HepG2 (cell line): Measurements from ENCODE around the gene S100A10. TPM values are rescaled to one million over a fixed set of nuclear protein-coding genes. Genes with fewer than 3 reads are reported as not detected.

Source experiments
- ATAC-seq: fragments of 200-7000 bp; cut with Tn5 transposase; 3 replicates; pipeline ENCODE4 v1.9.1; 2020; ENCODE audit warnings: mild to moderate bottlenecking, moderate library complexity
- BruUV-seq: library from RNA; stranded (reverse); fragments of 400-500 nt; replicated peaks from 2 replicates; lab custom pipeline; 2021; lab: Mats Ljungman, UMichigan
- CTCF ChIA-PET: fragments of 300-600 bp; formaldehyde crosslinking; extraction: SDS; loops from one replicate; lab custom pipeline; 2021; ENCODE audit warnings: low total read pairs, inconsistent platforms, low intra/inter-chr PET ratio; lab: Yijun Ruan, JAX
- POLR2A ChIA-PET: fragments of 350-600 bp; sonication (Branson Sonifier 250); formaldehyde crosslinking; loops from one replicate; lab custom pipeline; 2020; ENCODE audit warnings: antibody characterized with exemption, inconsistent platforms; lab: Yijun Ruan, JAX
- DNase-seq: peaks from one replicate; pipeline ENCODE4 v3.0.0-alpha.2; 2015; ENCODE audit warnings: low spot score
- FAIRE-seq: peaks from 3 replicates; lab custom pipeline; 2011; peaks lifted over from hg19 to GRCh38; lab: Jason Lieb, UNC
- H2AFZ ChIP-seq: one replicate; pipeline ENCODE4 v1.6.1; 2011; ENCODE audit warnings: low read length, inconsistent platforms
- H3K27ac ChIP-seq: fragments of 300-600 bp; 3 replicates; pipeline ENCODE4 v1.8.0; 2011; ENCODE audit warnings: mixed run types, mild to moderate bottlenecking, mixed read lengths, low read length, inconsistent platforms; ENCODE audit not compliant: insufficient read depth; ENCODE audit errors: extremely low read length
- H3K27me3 ChIP-seq, 2 experiments: fragments of 200-600 bp in 1 of 2; 2 replicates in 1 of 2; 3 replicates in 1 of 2; pipeline versions ENCODE4 v1.6.0 to v1.8.0; 2011; ENCODE audit warnings: low read length in 2 of 2, mild to moderate bottlenecking in 2 of 2, moderate library complexity in 2 of 2, inconsistent platforms in 1 of 2; ENCODE audit not compliant: insufficient read depth in 2 of 2, control insufficient read depth in 1 of 2
- H3K36me3 ChIP-seq, 2 experiments: fragments of 200-600 bp in 1 of 2; replicated peaks in 1 of 2; 2 replicates in 1 of 2; 3 replicates in 1 of 2; pipeline versions ENCODE4 v1.5.1 to v1.8.0; 2011; ENCODE audit warnings: low read length in 2 of 2, inconsistent platforms in 1 of 2; ENCODE audit not compliant: insufficient read depth in 2 of 2, control insufficient read depth in 1 of 2
- H3K4me1 ChIP-seq: 2 replicates; pipeline ENCODE4 v1.5.1; 2012; ENCODE audit warnings: low read length, inconsistent platforms; ENCODE audit not compliant: insufficient read depth
- H3K4me2 ChIP-seq: 2 replicates; pipeline ENCODE4 v1.6.0; 2011; ENCODE audit warnings: low read depth, low read length, inconsistent platforms
- H3K4me3 ChIP-seq, 3 experiments: fragments of 200-600 bp in 1 of 3; sonication (generic), shearing (Covaris generic) in 1 of 3; replicated peaks in 1 of 3; 2 replicates each; pipeline ENCODE4 v1.5.1; 2011 to 2016; ENCODE audit warnings: low read length in 3 of 3, inconsistent platforms in 2 of 3, low read depth in 2 of 3, mild to moderate bottlenecking in 2 of 3, control low read depth in 1 of 3, mixed read lengths in 1 of 3; ENCODE audit not compliant: insufficient read depth in 1 of 3
- H3K79me2 ChIP-seq: one replicate; pipeline ENCODE4 v1.6.1; 2011; ENCODE audit warnings: low read length, inconsistent platforms; ENCODE audit not compliant: insufficient read depth
- H3K9ac ChIP-seq: 2 replicates; pipeline ENCODE4 v1.6.0; 2011; ENCODE audit warnings: mild to moderate bottlenecking, low read depth, low read length, inconsistent platforms; ENCODE audit not compliant: insufficient read depth
- H3K9me3 ChIP-seq: 2 replicates; pipeline ENCODE4 v1.5.1; 2012; ENCODE audit warnings: mild to moderate bottlenecking, low read length
- H4K20me1 ChIP-seq: 2 replicates; pipeline ENCODE4 v1.6.0; 2011; ENCODE audit warnings: inconsistent platforms, mild to moderate bottlenecking, low read length, moderate library complexity; ENCODE audit not compliant: insufficient read depth
- BHLHE40 ChIP-seq: IDR thresholded peaks from 2 replicates; pipeline ENCODE4 v1.6.1; 2011; ENCODE audit warnings: low read length, improper control_type of control experiment
- FOXM1 ChIP-seq: sonication (generic); formaldehyde crosslinking; IDR thresholded peaks from 2 replicates; pipeline ENCODE4 v1.5.0; 2020; ENCODE audit warnings: missing genetic modification reagents
- KDM1A ChIP-seq: IDR thresholded peaks from 2 replicates; pipeline ENCODE4 v1.6.1; 2016; ENCODE audit warnings: missing compliant biosample characterization
- MIER2 ChIP-seq: IDR thresholded peaks from 2 replicates; pipeline ENCODE4 v1.6.1; 2016; ENCODE audit warnings: missing biosample characterization, missing genetic modification reagents
- PAWR ChIP-seq: sonication (generic); formaldehyde crosslinking; IDR thresholded peaks from 2 replicates; pipeline ENCODE4 v1.4.0; 2020; ENCODE audit warnings: missing genetic modification reagents, mild to moderate bottlenecking, borderline replicate concordance
- RBM22 ChIP-seq: fragments of 200-400 bp; formaldehyde crosslinking; optimal IDR thresholded peaks from 2 replicates; pipeline ENCODE3; 2017; ENCODE audit warnings: mild to moderate bottlenecking, low read length, moderate library complexity
- SIX4 ChIP-seq: sonication (generic); formaldehyde crosslinking; IDR thresholded peaks from 2 replicates; pipeline ENCODE4 v1.4.0; 2020; ENCODE audit warnings: missing genetic modification reagents
- SNAPC2 ChIP-seq: sonication (generic); formaldehyde crosslinking; IDR thresholded peaks from 2 replicates; pipeline ENCODE4 v1.8.1; 2022; ENCODE audit warnings: mild to moderate bottlenecking, missing genetic modification reagents
- TRIM24 ChIP-seq: sonication (generic); formaldehyde crosslinking; IDR thresholded peaks from 2 replicates; pipeline ENCODE4 v1.8.0; 2022; ENCODE audit warnings: mild to moderate bottlenecking, missing genetic modification reagents
- YEATS2 ChIP-seq: sonication (generic); formaldehyde crosslinking; IDR thresholded peaks from 2 replicates; pipeline ENCODE4 v1.4.0; 2020; ENCODE audit warnings: missing genetic modification reagents, borderline replicate concordance
- ZBTB20 ChIP-seq: sonication (generic); formaldehyde crosslinking; IDR thresholded peaks from 2 replicates; pipeline ENCODE4 v1.8.1; 2023; ENCODE audit warnings: missing genetic modification reagents, low read depth, mild to moderate bottlenecking, borderline replicate concordance
- ZBTB21 ChIP-seq: sonication (generic); formaldehyde crosslinking; IDR thresholded peaks from 2 replicates; pipeline ENCODE4 v1.4.0; 2020; ENCODE audit warnings: missing genetic modification reagents
- ZNF33A ChIP-seq: sonication (generic); formaldehyde crosslinking; IDR thresholded peaks from 2 replicates; pipeline ENCODE4 v1.5.1; 2020; ENCODE audit warnings: missing genetic modification reagents, mild to moderate bottlenecking, moderate library complexity, borderline replicate concordance
- ZNF816 ChIP-seq: sonication (generic); formaldehyde crosslinking; IDR thresholded peaks from 2 replicates; pipeline ENCODE4 v1.8.0; 2022; ENCODE audit warnings: missing genetic modification reagents, mild to moderate bottlenecking, borderline replicate concordance
- ZNF850 ChIP-seq: sonication (generic); formaldehyde crosslinking; conservative IDR thresholded peaks from 2 replicates; pipeline ENCODE4 v1.9.0; 2021; ENCODE audit warnings: mild to moderate bottlenecking, missing genetic modification reagents
- WGBS: methylation state at CpG from one replicate; pipeline ENCODE4 v1.1.6; 2017; ENCODE audit warnings: low lambda C conversion rate; 5-methylcytosine and 5-hydroxymethylcytosine counted together
- in situ Hi-C: cut with HindIII; loops from 2 replicates; pipeline ENCODE4 v1.10.0; 2017; ENCODE audit warnings: low pct_unique_long_range_greater_than_20kb; ENCODE audit not compliant: extremely low pct_ligation_motif_present
- intact Hi-C: fragments of 100-400 bp; cut with micrococcal nuclease; formaldehyde crosslinking; loops from one replicate; pipeline ENCODE4 v1.10.0; 2022; ENCODE audit not compliant: unreplicated experiment
- polyA plus RNA-seq, 8 experiments: library from polyadenylated mRNA; depleted of rRNA in 3 of 8; stranded (reverse) in 7 of 8; unstranded in 1 of 8; fragments of >200 nt; fragmentation: Illumina TruSeq in 4 of 8; extraction: Trizol in 4 of 8; gene quantifications; 2 replicates each; pipeline versions ENCODE4 v1.2.1 to v1.2.3, GENCODE V29; 2011 to 2016; ENCODE audit warnings: low read depth in 4 of 8, missing spikeins in 1 of 8, mixed read lengths in 1 of 8; ENCODE audit not compliant: insufficient read depth in 1 of 8
- total RNA-seq, 5 experiments: library from RNA; depleted of rRNA; stranded (reverse); fragments of >200 nt; fragmentation: Illumina TruSeq; extraction: Trizol; gene quantifications; 2 replicates each; pipeline ENCODE4 v1.2.3, GENCODE V29; 2016; ENCODE audit warnings: low read depth in 1 of 5
- TF ChIP-seq, protein P1 (sequence below): sonication (generic); formaldehyde crosslinking; IDR thresholded peaks from 2 replicates; pipeline ENCODE4 v1.5.0; 2020; ENCODE audit warnings: mild to moderate bottlenecking, missing genetic modification reagents, borderline replicate concordance
- TF ChIP-seq, protein P2 (sequence below): IDR thresholded peaks from 2 replicates; pipeline ENCODE4 v1.6.1; 2016; ENCODE audit warnings: missing genetic modification reagents, missing compliant biosample characterization

The S100A10 gene
- total and polyA plus RNA-seq, 2 of the 13 experiments (the other 11 are each of a cell fraction or from before 2014, with no cell fraction given), result 16.8 to 28.7 TPM

DNA sequence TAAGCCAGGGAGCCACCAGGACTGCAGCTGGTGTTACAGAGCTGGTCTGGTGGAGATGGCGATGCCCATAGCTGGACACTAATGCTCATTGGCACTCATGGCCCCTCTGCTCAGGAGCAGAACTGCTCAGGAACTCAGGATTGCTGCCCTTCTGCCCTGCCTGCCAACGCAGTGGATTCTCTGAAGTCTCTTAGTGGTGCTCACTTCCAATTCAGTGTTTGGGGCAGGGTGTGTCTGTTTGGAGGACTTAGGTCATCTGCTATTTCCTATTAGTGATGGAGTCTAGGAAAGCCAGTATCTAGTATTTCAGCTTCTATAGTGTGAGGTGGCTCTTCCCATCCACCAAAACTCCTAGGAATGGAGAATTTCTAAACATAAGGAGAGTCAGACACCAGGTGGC lies 29.1 kb downstream of the S100A10 start:
- Histone ChIP-seq H3K4me2 (no peak overlapping the region), H3K79me2 (no peaks in the 10 kb centered on the region), H3K4me1 (peaks cover 14% of the 10 kb centered on the region), H3K9me3 (no peaks in the 10 kb centered on the region), H3K9ac (no peak overlapping the region), H3K36me3 (no peaks in the 10 kb centered on the region), H3K27ac (no peak overlapping the region), H4K20me1 (no peaks in the 10 kb centered on the region), H2AFZ (no peak overlapping the region)
- DNase-seq, result no peak
- ATAC-seq, result no peak
- intact Hi-C loops, result no loop called here
- CTCF ChIA-PET, result no interaction called here
- FAIRE-seq, result no peak
- no peak for TF ChIP-seq SNAPC2
- TF ChIP-seq ZBTB20 (CRISPR knock-in tag), result no peak
- no peak for TF ChIP-seq TRIM24 (CRISPR knock-in tag)
- no peak for TF ChIP-seq ZNF850 (CRISPR knock-in tag)
- no peak for TF ChIP-seq FOXM1 (CRISPR knock-in tag)
- no peak for TF ChIP-seq BHLHE40
- TF ChIP-seq MIER2 (CRISPR knock-in tag), result no peak
- TF ChIP-seq ZNF816 (CRISPR knock-in tag), result no peak
- no peak for TF ChIP-seq KDM1A (CRISPR knock-in tag)
- TF ChIP-seq, protein P1, sequence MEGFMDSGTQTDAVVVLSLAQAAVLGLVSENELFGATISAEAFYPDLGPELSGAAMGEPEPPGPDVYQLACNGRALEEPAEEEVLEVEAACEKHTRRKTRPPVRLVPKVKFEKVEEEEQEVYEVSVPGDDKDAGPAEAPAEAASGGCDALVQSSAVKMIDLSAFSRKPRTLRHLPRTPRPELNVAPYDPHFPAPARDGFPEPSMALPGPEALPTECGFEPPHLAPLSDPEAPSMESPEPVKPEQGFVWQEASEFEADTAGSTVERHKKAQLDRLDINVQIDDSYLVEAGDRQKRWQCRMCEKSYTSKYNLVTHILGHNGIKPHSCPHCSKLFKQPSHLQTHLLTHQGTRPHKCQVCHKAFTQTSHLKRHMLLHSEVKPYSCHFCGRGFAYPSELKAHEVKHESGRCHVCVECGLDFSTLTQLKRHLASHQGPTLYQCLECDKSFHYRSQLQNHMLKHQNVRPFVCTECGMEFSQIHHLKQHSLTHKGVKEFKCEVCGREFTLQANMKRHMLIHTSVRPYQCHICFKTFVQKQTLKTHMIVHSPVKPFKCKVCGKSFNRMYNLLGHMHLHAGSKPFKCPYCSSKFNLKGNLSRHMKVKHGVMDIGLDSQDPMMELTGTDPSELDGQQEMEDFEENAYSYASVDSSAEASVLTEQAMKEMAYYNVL (CRISPR knock-in tag), result no peak
- TF ChIP-seq ZBTB21 (CRISPR knock-in tag), result no peak
- TF ChIP-seq SIX4 (CRISPR knock-in tag), result no peak
- no peak for TF ChIP-seq RBM22
- no peak for TF ChIP-seq YEATS2
- TF ChIP-seq, protein P2, sequence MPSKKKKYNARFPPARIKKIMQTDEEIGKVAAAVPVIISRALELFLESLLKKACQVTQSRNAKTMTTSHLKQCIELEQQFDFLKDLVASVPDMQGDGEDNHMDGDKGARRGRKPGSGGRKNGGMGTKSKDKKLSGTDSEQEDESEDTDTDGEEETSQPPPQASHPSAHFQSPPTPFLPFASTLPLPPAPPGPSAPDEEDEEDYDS (CRISPR knock-in tag), result no peak
- no peak for TF ChIP-seq PAWR (CRISPR knock-in tag)
- no peak for TF ChIP-seq ZNF33A (CRISPR knock-in tag)
- TF ChIP-seq, all 625 proteins: peak for 0
- Histone ChIP-seq H3K27me3 (no peaks in the 10 kb centered on the region; a peak in 1 of 5 replicates), H3K4me3 (no peak overlapping the region)
- in situ Hi-C loops, result loop anchor here (5.0 kb wide), 1 partner anchor 33 kb away; no protein-coding TSS in a partner anchor
- no TSS peak for BruUV-seq
- 13% methylated on average over 2 of the region's 2 CpGs for WGBS
- POLR2A ChIA-PET, result no interaction called here
